GM12878 (cell line): ENCODE results near the gene CRB1.

Source experiments
- EGR1 ChIP-seq, 2 experiments: IDR thresholded peaks; 1 replicate in 1 of 2; 2 replicates in 1 of 2; pipeline ENCODE4 v1.6.1; 2011 to 2012; ENCODE audit warnings: low read depth in 2 of 2, low read length in 2 of 2, borderline replicate concordance in 1 of 2, mild to moderate bottlenecking in 1 of 2, moderate library complexity in 1 of 2
- GABPA ChIP-seq: IDR thresholded peaks from 2 replicates; pipeline ENCODE4 v1.6.1; 2014; ENCODE audit warnings: antibody characterized with exemption, low read depth, mild to moderate bottlenecking, inconsistent platforms
- KDM1A ChIP-seq: fragments of 200-600 bp; sonication (generic); IDR thresholded peaks from 2 replicates; pipeline ENCODE4 v1.6.1; 2016; ENCODE audit warnings: borderline replicate concordance
- MYC ChIP-seq: IDR thresholded peaks from 2 replicates; pipeline ENCODE4 v1.6.1; 2011; ENCODE audit warnings: mild to moderate bottlenecking, low read length, moderate library complexity, inconsistent platforms; ENCODE audit not compliant: insufficient read depth, insufficient replicate concordance, insufficient read length, severe bottlenecking
- POLR2A ChIP-seq: IDR thresholded peaks from 2 replicates; pipeline ENCODE4 v1.6.1; 2011; ENCODE audit warnings: low read depth, mild to moderate bottlenecking, low read length
- POLR2AphosphoS5 ChIP-seq: IDR thresholded peaks from 2 replicates; pipeline ENCODE4 v1.6.1; 2011; ENCODE audit warnings: mild to moderate bottlenecking, low read length, inconsistent platforms
- SUPT20H ChIP-seq: IDR thresholded peaks from 2 replicates; pipeline ENCODE4 v1.6.1; 2011; ENCODE audit warnings: low read depth, mild to moderate bottlenecking, low read length, moderate library complexity, borderline replicate concordance; ENCODE audit not compliant: control insufficient read depth
- ZNF217 ChIP-seq: fragments of 450-650 bp; IDR thresholded peaks from 2 replicates; pipeline ENCODE4 v1.6.1; 2017; ENCODE audit warnings: antibody characterized with exemption, mild to moderate bottlenecking
- TF ChIP-seq, protein P1 (sequence below): fragments of 450-650 bp; IDR thresholded peaks from 2 replicates; pipeline ENCODE4 v1.6.1; 2018; ENCODE audit warnings: borderline replicate concordance, mild to moderate bottlenecking; ENCODE audit not compliant: partially characterized antibody
- TF ChIP-seq, protein P2 (sequence below): fragments of 450-650 bp; IDR thresholded peaks from 2 replicates; pipeline ENCODE4 v1.6.1; 2017; ENCODE audit warnings: mild to moderate bottlenecking
- TF ChIP-seq, protein P3 (sequence below), 3 experiments: IDR thresholded peaks in 2 of 3; conservative IDR thresholded peaks in 1 of 3; 2 replicates each; pipeline ENCODE4 v1.5.1; 2011; ENCODE audit warnings: low read depth in 3 of 3, low read length in 3 of 3, mild to moderate bottlenecking in 3 of 3, control low read depth in 2 of 3, moderate library complexity in 2 of 3, inconsistent platforms in 1 of 3, mixed read lengths in 1 of 3; ENCODE audit not compliant: control insufficient read depth in 2 of 3, insufficient read depth in 1 of 3; ENCODE audit errors: extremely low read depth in 1 of 3

DNA sequence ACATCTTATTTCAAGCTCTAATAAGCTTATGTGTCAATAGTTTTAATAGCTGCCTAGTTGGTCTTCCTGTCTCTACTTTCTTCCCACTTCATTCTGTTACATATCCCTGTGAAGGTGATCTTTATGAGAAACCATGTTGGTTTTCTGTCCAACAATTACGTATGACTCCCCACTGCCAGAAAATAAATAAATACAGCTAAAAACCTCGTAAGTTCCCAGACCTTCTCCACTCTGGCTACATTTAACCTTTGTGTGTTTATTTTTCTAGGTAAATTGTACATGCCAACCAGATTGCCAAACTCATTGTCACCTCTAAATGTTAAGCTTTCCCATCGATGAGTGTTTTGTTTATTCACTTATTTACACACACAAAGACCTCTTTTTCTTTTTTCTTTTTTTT is 147.2 kb downstream of the CRB1 start:
- TF ChIP-seq KDM1A (no peak), POLR2A (no peak), ZNF217 (no peak), SUPT20H (no peak), EGR1 (IDR thresholded peaks at IDR 0.05; ENCODE audit: borderline replicate concordance in 1 of 2, low read depth in 2 of 2, low read length in 2 of 2) (no peak), GABPA (no peak), MYC (no peak), POLR2AphosphoS5 (no peak)
- TF ChIP-seq, protein P1, sequence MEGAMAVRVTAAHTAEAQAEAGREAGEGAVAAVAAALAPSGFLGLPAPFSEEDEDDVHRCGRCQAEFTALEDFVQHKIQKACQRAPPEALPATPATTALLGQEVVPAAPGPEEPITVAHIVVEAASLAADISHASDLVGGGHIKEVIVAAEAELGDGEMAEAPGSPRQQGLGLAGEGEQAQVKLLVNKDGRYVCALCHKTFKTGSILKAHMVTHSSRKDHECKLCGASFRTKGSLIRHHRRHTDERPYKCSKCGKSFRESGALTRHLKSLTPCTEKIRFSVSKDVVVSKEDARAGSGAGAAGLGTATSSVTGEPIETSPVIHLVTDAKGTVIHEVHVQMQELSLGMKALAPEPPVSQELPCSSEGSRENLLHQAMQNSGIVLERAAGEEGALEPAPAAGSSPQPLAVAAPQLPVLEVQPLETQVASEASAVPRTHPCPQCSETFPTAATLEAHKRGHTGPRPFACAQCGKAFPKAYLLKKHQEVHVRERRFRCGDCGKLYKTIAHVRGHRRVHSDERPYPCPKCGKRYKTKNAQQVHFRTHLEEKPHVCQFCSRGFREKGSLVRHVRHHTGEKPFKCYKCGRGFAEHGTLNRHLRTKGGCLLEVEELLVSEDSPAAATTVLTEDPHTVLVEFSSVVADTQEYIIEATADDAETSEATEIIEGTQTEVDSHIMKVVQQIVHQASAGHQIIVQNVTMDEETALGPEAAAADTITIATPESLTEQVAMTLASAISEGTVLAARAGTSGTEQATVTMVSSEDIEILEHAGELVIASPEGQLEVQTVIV: no peak
- TF ChIP-seq, protein P2, sequence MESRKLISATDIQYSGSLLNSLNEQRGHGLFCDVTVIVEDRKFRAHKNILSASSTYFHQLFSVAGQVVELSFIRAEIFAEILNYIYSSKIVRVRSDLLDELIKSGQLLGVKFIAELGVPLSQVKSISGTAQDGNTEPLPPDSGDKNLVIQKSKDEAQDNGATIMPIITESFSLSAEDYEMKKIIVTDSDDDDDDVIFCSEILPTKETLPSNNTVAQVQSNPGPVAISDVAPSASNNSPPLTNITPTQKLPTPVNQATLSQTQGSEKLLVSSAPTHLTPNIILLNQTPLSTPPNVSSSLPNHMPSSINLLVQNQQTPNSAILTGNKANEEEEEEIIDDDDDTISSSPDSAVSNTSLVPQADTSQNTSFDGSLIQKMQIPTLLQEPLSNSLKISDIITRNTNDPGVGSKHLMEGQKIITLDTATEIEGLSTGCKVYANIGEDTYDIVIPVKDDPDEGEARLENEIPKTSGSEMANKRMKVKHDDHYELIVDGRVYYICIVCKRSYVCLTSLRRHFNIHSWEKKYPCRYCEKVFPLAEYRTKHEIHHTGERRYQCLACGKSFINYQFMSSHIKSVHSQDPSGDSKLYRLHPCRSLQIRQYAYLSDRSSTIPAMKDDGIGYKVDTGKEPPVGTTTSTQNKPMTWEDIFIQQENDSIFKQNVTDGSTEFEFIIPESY: no peak
- TF ChIP-seq, protein P3, sequence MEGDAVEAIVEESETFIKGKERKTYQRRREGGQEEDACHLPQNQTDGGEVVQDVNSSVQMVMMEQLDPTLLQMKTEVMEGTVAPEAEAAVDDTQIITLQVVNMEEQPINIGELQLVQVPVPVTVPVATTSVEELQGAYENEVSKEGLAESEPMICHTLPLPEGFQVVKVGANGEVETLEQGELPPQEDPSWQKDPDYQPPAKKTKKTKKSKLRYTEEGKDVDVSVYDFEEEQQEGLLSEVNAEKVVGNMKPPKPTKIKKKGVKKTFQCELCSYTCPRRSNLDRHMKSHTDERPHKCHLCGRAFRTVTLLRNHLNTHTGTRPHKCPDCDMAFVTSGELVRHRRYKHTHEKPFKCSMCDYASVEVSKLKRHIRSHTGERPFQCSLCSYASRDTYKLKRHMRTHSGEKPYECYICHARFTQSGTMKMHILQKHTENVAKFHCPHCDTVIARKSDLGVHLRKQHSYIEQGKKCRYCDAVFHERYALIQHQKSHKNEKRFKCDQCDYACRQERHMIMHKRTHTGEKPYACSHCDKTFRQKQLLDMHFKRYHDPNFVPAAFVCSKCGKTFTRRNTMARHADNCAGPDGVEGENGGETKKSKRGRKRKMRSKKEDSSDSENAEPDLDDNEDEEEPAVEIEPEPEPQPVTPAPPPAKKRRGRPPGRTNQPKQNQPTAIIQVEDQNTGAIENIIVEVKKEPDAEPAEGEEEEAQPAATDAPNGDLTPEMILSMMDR (IDR thresholded peaks at IDR 0.05 in 2 of 3, conservative IDR thresholded peaks at IDR 0.05 in 1 of 3; ENCODE audit: control insufficient read depth in 2 of 3, extremely low read depth in 1 of 3, insufficient read depth in 1 of 3, low read depth in 3 of 3, low read length in 3 of 3): no peak
